ENCODE data around the gene IP6K1.

- no peak for TF ChIP-seq CTCF (IDR thresholded peaks at IDR 0.05)
- TF ChIP-seq POLR2A (IDR thresholded peaks at IDR 0.05), result no peak
Observed at GRCh38 chr3:49707113-49707480, 79.2 kb downstream of the IP6K1 start.
